Measurements from ENCODE around the gene DNAH9. TPM values are rescaled to one million over a fixed set of nuclear protein-coding genes. Genes with fewer than 3 reads are reported as not detected.

The DNAH9 gene
- polyA plus RNA-seq, 1 donor from 2014 or later, result 2.0 TPM

DNA sequence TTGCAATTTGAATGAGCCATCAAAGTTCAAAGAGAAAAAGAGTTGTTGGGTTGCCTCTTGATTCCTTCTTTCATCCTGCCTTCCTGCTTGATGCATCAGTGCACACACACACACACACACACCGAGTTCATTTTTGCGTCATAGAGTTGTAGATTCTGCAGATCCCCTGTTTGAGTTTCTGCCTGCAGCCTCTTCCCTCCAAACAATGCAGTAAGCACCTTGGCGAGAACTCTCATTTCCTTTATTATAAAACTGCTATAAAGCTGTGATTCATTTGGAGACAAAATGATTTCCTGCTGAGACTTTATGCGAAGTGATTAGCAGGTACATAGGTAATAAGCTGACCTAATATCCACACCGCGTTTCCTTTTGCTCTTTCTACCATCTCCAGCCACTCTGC is 26.7 kb downstream of the DNAH9 start:
- H3K9me3 ChIP-seq (ENCODE audit: low read length), result no peaks in the 10 kb centered on the region
- no peaks in the 10 kb centered on the region for H4K20me1 ChIP-seq (ENCODE audit: insufficient read depth)
- H3K9ac ChIP-seq (ENCODE audit: low read length), result no peak overlapping the region
- no peaks in the 10 kb centered on the region for H3F3A ChIP-seq (ENCODE audit: insufficient read depth, low read length, poor library complexity, severe bottlenecking)
- TF ChIP-seq, protein P1, sequence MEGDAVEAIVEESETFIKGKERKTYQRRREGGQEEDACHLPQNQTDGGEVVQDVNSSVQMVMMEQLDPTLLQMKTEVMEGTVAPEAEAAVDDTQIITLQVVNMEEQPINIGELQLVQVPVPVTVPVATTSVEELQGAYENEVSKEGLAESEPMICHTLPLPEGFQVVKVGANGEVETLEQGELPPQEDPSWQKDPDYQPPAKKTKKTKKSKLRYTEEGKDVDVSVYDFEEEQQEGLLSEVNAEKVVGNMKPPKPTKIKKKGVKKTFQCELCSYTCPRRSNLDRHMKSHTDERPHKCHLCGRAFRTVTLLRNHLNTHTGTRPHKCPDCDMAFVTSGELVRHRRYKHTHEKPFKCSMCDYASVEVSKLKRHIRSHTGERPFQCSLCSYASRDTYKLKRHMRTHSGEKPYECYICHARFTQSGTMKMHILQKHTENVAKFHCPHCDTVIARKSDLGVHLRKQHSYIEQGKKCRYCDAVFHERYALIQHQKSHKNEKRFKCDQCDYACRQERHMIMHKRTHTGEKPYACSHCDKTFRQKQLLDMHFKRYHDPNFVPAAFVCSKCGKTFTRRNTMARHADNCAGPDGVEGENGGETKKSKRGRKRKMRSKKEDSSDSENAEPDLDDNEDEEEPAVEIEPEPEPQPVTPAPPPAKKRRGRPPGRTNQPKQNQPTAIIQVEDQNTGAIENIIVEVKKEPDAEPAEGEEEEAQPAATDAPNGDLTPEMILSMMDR (IDR thresholded peaks at IDR 0.05; ENCODE audit: poor library complexity, severe bottlenecking), result no peak
- TF ChIP-seq EZH2 (IDR thresholded peaks at IDR 0.05; ENCODE audit: borderline replicate concordance, insufficient read depth, low read length, poor library complexity, severe bottlenecking), result no peak
- TF ChIP-seq POLR2AphosphoS5 (IDR thresholded peaks at IDR 0.05), result no peak
- TF ChIP-seq RAD21 (conservative IDR thresholded peaks at IDR 0.05), result no peak
- TF ChIP-seq MXI1 (conservative IDR thresholded peaks at IDR 0.05; ENCODE audit: poor library complexity, severe bottlenecking), result no peak
- no peak for TF ChIP-seq TAF1 (IDR thresholded peaks at IDR 0.05; ENCODE audit: low read depth)
- no peak for TF ChIP-seq SMC3 (conservative IDR thresholded peaks at IDR 0.05; ENCODE audit: poor library complexity)
- TF ChIP-seq, protein P2, sequence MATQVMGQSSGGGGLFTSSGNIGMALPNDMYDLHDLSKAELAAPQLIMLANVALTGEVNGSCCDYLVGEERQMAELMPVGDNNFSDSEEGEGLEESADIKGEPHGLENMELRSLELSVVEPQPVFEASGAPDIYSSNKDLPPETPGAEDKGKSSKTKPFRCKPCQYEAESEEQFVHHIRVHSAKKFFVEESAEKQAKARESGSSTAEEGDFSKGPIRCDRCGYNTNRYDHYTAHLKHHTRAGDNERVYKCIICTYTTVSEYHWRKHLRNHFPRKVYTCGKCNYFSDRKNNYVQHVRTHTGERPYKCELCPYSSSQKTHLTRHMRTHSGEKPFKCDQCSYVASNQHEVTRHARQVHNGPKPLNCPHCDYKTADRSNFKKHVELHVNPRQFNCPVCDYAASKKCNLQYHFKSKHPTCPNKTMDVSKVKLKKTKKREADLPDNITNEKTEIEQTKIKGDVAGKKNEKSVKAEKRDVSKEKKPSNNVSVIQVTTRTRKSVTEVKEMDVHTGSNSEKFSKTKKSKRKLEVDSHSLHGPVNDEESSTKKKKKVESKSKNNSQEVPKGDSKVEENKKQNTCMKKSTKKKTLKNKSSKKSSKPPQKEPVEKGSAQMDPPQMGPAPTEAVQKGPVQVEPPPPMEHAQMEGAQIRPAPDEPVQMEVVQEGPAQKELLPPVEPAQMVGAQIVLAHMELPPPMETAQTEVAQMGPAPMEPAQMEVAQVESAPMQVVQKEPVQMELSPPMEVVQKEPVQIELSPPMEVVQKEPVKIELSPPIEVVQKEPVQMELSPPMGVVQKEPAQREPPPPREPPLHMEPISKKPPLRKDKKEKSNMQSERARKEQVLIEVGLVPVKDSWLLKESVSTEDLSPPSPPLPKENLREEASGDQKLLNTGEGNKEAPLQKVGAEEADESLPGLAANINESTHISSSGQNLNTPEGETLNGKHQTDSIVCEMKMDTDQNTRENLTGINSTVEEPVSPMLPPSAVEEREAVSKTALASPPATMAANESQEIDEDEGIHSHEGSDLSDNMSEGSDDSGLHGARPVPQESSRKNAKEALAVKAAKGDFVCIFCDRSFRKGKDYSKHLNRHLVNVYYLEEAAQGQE (IDR thresholded peaks at IDR 0.05; ENCODE audit: borderline replicate concordance), result no peak
- no peak for TF ChIP-seq EP300 (conservative IDR thresholded peaks at IDR 0.05; ENCODE audit: poor library complexity, severe bottlenecking)
- no peaks in the 10 kb centered on the region for H3K79me2 ChIP-seq (replicated peaks; ENCODE audit: insufficient read depth, low read length)
- H3K36me3 ChIP-seq (ENCODE audit: insufficient read depth, low read length), result no peaks in the 10 kb centered on the region
- no peaks in the 10 kb centered on the region for H3K9me2 ChIP-seq (ENCODE audit: insufficient read depth, low read length)
- no peaks in the 10 kb centered on the region for H3K27me3 ChIP-seq (ENCODE audit: insufficient read depth, low read depth, low read length)
- H3K27ac ChIP-seq (ENCODE audit: low read length), result no peak overlapping the region
- no peak overlapping the region for H2AFZ ChIP-seq (ENCODE audit: low read depth, low read length)
- H3K4me2 ChIP-seq (ENCODE audit: low read length), result no peak overlapping the region
- H3K4me3 ChIP-seq (ENCODE audit: low read length), result no peak overlapping the region

DNA sequence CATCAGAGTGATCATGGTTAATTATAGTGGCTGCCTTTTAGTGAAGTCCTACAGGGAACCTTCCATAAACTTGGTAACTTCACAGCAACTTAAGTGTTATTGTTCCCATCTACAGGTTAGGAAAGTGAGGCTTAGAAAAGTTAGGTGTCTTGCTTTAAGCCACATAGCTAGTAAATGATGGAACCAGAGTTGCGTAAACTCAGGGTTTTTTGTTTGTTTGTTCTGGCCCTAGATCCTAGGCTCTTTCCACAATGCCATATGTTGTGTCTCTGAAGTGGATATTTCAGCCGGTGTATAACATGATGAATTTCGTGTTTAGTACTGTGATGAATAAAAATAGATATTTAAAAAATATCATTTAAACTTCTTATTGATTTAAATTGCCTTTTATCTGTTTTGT is 27.6 kb downstream of the DNAH9 start:
- TF ChIP-seq, protein P1 (IDR thresholded peaks at IDR 0.05; ENCODE audit: poor library complexity, severe bottlenecking), result no peak
- TF ChIP-seq EP300 (conservative IDR thresholded peaks at IDR 0.05; ENCODE audit: poor library complexity, severe bottlenecking) (no peak), POLR2AphosphoS5 (IDR thresholded peaks at IDR 0.05) (no peak)
- no peaks in the 10 kb centered on the region for H3K9me2 ChIP-seq (ENCODE audit: insufficient read depth, low read length)
- no peak overlapping the region for H3K4me2 ChIP-seq (ENCODE audit: low read length)
- H4K20me1 ChIP-seq (ENCODE audit: insufficient read depth), result no peaks in the 10 kb centered on the region
- no peak overlapping the region for H3K4me3 ChIP-seq (ENCODE audit: low read length)
- no peak overlapping the region for H3K27ac ChIP-seq (ENCODE audit: low read length)
- H3K9ac ChIP-seq (ENCODE audit: low read length), result no peak overlapping the region
- H3K27me3 ChIP-seq (ENCODE audit: insufficient read depth, low read depth, low read length), result no peaks in the 10 kb centered on the region
- H3K9me3 ChIP-seq (ENCODE audit: low read length), result no peaks in the 10 kb centered on the region
- no peaks in the 10 kb centered on the region for H3K36me3 ChIP-seq (ENCODE audit: insufficient read depth, low read length)
- H3K79me2 ChIP-seq (replicated peaks; ENCODE audit: insufficient read depth, low read length), result no peaks in the 10 kb centered on the region
- no peak overlapping the region for H2AFZ ChIP-seq (ENCODE audit: low read depth, low read length)
- H3F3A ChIP-seq (ENCODE audit: insufficient read depth, low read length, poor library complexity, severe bottlenecking), result no peaks in the 10 kb centered on the region

Measured in neural cell (in vitro differentiated cells).